HG03097 (cell line): ENCODE data around the gene NEURL2.
"Not testable (repeated sequence)": the region's sequence is repeated elsewhere in the genome, so short reads cannot be mapped to it uniquely, and the experiment has no call there.

Experiments used
- ATAC-seq: cut with Tn5 transposase; IDR thresholded peaks from one replicate; pipeline ENCODE4 v1.9.1; 2021; ENCODE audit not compliant: unreplicated experiment, low FRiP score

NEURL2 gene

GRCh38 chr20:45878076-45878761 lies 12.8 kb downstream of the NEURL2 start:
- ATAC-seq: no peak

- ATAC-seq: no peak
Observed at GRCh38 chr20:45874576-45874975, 16.4 kb downstream of the NEURL2 start.

GRCh38 chr20:45874104-45874481 lies 16.9 kb downstream of the NEURL2 start:
- not testable (repeated sequence) for ATAC-seq

GRCh38 chr20:45873409-45874103 lies 17.5 kb downstream of the NEURL2 start:
- ATAC-seq: no peak

GRCh38 chr20:45872626-45873025 lies 18.4 kb downstream of the NEURL2 start:
- ATAC-seq: no peak

GRCh38 chr20:45867819-45868176 lies 23.2 kb downstream of the NEURL2 start:
- no peak for ATAC-seq

GRCh38 chr20:45867136-45867818 lies 23.7 kb downstream of the NEURL2 start:
- ATAC-seq: no peak

- no peak for ATAC-seq
Observed at GRCh38 chr20:45866454-45866853, 24.6 kb downstream of the NEURL2 start.

GRCh38 chr20:45863543-45864470 lies 27.2 kb downstream of the NEURL2 start:
- ATAC-seq: no peak

GRCh38 chr20:45861221-45862075 lies 29.6 kb downstream of the NEURL2 start:
- ATAC-seq: no peak

GRCh38 chr20:45860560-45861220 lies 30.3 kb downstream of the NEURL2 start:
- ATAC-seq: no peak

- ATAC-seq: no peak
Observed at GRCh38 chr20:45859916-45860315, 31.1 kb downstream of the NEURL2 start.

GRCh38 chr20:45857882-45858216 lies 33.2 kb downstream of the NEURL2 start:
- ATAC-seq: peak; percentile 2

GRCh38 chr20:45857114-45857881 lies 33.7 kb downstream of the NEURL2 start, which contains the start of the genes ACOT8 and ZSWIM3:
Gene ACOT8, minus strand, starts transcription at chr20:45857392. Its CDS starts 77 bp downstream, at chr20:45857315.
Gene ZSWIM3, plus strand, starts transcription at chr20:45857614. Its CDS starts 212 bp downstream, at chr20:45857826.
- peak; percentile 92 for ATAC-seq

- no peak for ATAC-seq
Observed at GRCh38 chr20:45853484-45853883, 37.5 kb downstream of the NEURL2 start.

GRCh38 chr20:45852326-45852725 lies 38.7 kb downstream of the NEURL2 start:
- ATAC-seq: no peak

- ATAC-seq: no peak
Observed at GRCh38 chr20:45851501-45851900, 39.5 kb downstream of the NEURL2 start.

- no peak for ATAC-seq
Observed at GRCh38 chr20:45850926-45851325, 40.1 kb downstream of the NEURL2 start.
